Testis (tissue), 3 donors: Measurements from ENCODE around the gene ARID1B. TPM values are rescaled to one million over a fixed set of nuclear protein-coding genes. Genes with fewer than 3 reads are reported as not detected.

Experiments
- DNase-seq: peaks from one replicate; pipeline ENCODE4 v3.0.0-alpha.2; 2019
- H3K27ac ChIP-seq, 2 donors: fragments of 200-600 bp; sonication (generic); one replicate each; pipeline ENCODE4 v1.5.1; 2019
- H3K27me3 ChIP-seq: fragments of 200-600 bp; sonication (generic); one replicate; pipeline ENCODE4 v1.5.1; 2019
- H3K36me3 ChIP-seq: fragments of 200-600 bp; sonication (generic); one replicate; pipeline ENCODE4 v1.5.1; 2017; ENCODE audit warnings: low read depth; ENCODE audit errors: missing control alignments
- H3K4me1 ChIP-seq: fragments of 200-600 bp; sonication (generic); one replicate; pipeline ENCODE4 v1.5.1; 2019
- H3K4me3 ChIP-seq, 2 donors: fragments of 200-600 bp; sonication (generic); one replicate each; pipeline ENCODE4 v1.5.1; 2017 to 2019
- H3K9me3 ChIP-seq: fragments of 200-600 bp; sonication (generic); one replicate; pipeline ENCODE4 v1.5.1; 2017
- POLR2A ChIP-seq: fragments of 450-650 bp; IDR thresholded peaks from one replicate; pipeline ENCODE4 v1.6.1; 2017; ENCODE audit warnings: antibody characterized with exemption, mild to moderate bottlenecking, moderate library complexity
- WGBS, 2 donors: methylation state at CpG; one replicate each; pipeline ENCODE4 v1.1.5; 2018; 5-methylcytosine and 5-hydroxymethylcytosine counted together
- intact Hi-C: fragments of 100-400 bp; cut with DNase I; formaldehyde crosslinking; loops from one replicate; pipeline ENCODE4 v1.15.1; 2023; ENCODE audit warnings: low total_unique reads
- polyA plus RNA-seq: library from polyadenylated mRNA; stranded (reverse); fragments of 350-450 nt; fragmentation: Illumina TruSeq; extraction: RNeasy Lipid Tissue Mini Kit (QIAGEN cat#74804); gene quantifications from one replicate; pipeline ENCODE4 v1.2.3, GENCODE V29; 2014; ENCODE audit warnings: low read depth, low replicate concordance; ENCODE audit not compliant: insufficient read depth
- total RNA-seq, 2 donors: library from RNA; depleted of rRNA; stranded (reverse); fragments of >200 nt; gene quantifications; one replicate each; pipeline ENCODE4 v1.2.3, GENCODE V29; 2016
- TF ChIP-seq, protein P1 (sequence below), 3 experiments: fragments of 450-650 bp in 2 of 3; fragments of 200-600 bp in 1 of 3; sonication (generic) in 1 of 3; IDR thresholded peaks; one replicate each; pipeline ENCODE4 v1.5.1; 2016 to 2019; ENCODE audit warnings: antibody characterized with exemption in 3 of 3, mild to moderate bottlenecking in 2 of 3, moderate library complexity in 1 of 3

The ARID1B gene
- total and polyA plus RNA-seq, 3 donors from 2014 or later, result 26.2 to 126 (median 103) TPM

DNA sequence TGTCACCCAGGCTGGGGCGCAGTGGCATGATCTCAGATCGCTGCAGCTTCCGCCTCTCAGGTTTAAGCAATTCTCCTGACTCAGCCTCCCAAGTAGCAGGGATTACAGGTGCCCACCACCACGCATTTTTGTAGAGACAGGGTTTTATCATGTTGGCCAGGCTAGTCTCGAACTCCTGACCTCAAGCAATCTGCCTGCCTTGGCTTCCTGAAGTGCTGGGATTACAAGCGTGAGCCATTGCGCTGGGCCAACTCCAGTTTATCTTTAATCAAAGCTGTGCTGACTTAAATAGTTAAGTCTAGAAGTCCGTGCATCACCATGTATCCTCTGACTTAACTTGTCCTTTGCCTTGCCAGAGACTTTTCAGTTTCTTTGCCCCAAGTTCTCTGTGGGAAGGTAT, 321.8 kb downstream of the ARID1B start:
- Histone ChIP-seq H3K36me3 (no peaks in the 10 kb centered on the region), H3K27me3 (no peaks in the 10 kb centered on the region), H3K27ac (no peak overlapping the region), H3K4me1 (peaks cover 6% of the 10 kb centered on the region), H3K4me3 (no peak overlapping the region), H3K9me3 (no peaks in the 10 kb centered on the region)
- intact Hi-C loops, result no loop called here
- WGBS, 2 donors, result 84 to 90% methylated on average over 8 of the region's 8 CpGs
- TF ChIP-seq, protein P1, sequence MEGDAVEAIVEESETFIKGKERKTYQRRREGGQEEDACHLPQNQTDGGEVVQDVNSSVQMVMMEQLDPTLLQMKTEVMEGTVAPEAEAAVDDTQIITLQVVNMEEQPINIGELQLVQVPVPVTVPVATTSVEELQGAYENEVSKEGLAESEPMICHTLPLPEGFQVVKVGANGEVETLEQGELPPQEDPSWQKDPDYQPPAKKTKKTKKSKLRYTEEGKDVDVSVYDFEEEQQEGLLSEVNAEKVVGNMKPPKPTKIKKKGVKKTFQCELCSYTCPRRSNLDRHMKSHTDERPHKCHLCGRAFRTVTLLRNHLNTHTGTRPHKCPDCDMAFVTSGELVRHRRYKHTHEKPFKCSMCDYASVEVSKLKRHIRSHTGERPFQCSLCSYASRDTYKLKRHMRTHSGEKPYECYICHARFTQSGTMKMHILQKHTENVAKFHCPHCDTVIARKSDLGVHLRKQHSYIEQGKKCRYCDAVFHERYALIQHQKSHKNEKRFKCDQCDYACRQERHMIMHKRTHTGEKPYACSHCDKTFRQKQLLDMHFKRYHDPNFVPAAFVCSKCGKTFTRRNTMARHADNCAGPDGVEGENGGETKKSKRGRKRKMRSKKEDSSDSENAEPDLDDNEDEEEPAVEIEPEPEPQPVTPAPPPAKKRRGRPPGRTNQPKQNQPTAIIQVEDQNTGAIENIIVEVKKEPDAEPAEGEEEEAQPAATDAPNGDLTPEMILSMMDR (IDR thresholded peaks at IDR 0.05), result no peak
- TF ChIP-seq POLR2A, result no peak
- no peak for DNase-seq

DNA sequence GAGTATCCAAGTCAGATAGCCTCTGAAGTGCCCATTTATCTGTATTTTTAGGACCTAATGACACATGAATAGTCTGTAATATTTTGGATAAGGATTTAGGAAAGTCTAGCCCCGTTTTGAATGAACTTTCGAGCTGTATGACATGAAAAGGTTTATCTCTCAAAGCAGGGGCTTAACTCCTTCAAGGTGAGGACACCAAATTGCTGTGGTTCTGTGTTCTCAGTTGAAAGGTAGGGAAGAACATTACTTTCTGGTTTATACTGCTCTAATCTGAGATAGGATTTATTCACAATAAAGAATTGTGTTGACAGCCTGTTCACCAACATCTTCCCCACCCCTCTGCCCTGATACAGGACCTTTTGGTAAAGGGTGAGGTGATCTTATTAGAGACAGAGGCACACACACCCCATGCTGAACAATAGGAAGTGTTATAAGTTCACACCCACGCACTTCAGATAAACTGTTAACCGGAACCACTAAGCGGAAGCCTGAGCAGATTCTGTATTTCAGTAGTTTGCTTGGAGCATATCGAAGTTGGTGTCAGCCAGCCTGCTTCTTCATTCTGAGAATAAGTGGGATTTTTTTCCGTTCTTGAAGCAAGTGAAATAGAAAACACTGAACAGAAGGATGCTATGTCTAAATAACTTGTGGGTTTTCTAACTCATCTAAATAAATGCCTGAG, 322.9 kb downstream of the ARID1B start:
- DNase-seq, result no peak
- H3K4me1 ChIP-seq, result peaks cover 6% of the 10 kb centered on the region

DNA sequence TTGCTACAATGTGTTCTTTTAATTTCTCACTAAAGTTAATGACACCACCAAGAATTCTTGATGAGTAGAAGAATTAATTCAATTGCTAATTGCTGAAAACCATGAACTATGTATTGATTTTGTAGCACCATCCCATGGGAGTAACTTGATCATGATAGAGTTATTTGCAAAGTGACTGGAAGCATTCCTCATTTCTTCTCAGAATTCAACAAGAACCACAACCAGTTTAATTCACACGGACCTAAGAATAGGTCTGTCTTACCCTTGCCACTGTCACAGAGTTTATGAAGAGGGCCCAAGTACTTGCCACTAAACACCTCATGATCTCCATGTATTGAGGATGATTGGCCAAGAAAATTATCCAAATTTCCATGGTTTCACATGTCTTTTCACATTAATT, 324.0 kb downstream of the ARID1B start:
- DNase-seq, result no peak
- Histone ChIP-seq H3K9me3 (no peaks in the 10 kb centered on the region), H3K4me1 (peaks cover 6% of the 10 kb centered on the region), H3K36me3 (no peaks in the 10 kb centered on the region), H3K27ac (no peak overlapping the region), H3K27me3 (no peaks in the 10 kb centered on the region), H3K4me3 (no peak overlapping the region)
- TF ChIP-seq POLR2A, result no peak
- TF ChIP-seq, protein P1 (IDR thresholded peaks at IDR 0.05), result no peak
- 69 to 93% methylated on average over 1 of the region's 1 CpG for WGBS, 2 donors
- intact Hi-C loops, result no loop called here

More for the DNA sequence above, 322.9 kb downstream of the ARID1B start:
- intact Hi-C loops, result no loop called here
- no peak for TF ChIP-seq POLR2A
- TF ChIP-seq, protein P1 (IDR thresholded peaks at IDR 0.05), result no peak
- 52 to 67% methylated on average over 7 of the region's 7 CpGs for WGBS, 2 donors
- no peaks in the 10 kb centered on the region for H3K9me3 ChIP-seq
- no peak overlapping the region for H3K27ac ChIP-seq
- no peaks in the 10 kb centered on the region for H3K27me3 ChIP-seq
- no peaks in the 10 kb centered on the region for H3K36me3 ChIP-seq
- H3K4me3 ChIP-seq, result no peak overlapping the region

DNA sequence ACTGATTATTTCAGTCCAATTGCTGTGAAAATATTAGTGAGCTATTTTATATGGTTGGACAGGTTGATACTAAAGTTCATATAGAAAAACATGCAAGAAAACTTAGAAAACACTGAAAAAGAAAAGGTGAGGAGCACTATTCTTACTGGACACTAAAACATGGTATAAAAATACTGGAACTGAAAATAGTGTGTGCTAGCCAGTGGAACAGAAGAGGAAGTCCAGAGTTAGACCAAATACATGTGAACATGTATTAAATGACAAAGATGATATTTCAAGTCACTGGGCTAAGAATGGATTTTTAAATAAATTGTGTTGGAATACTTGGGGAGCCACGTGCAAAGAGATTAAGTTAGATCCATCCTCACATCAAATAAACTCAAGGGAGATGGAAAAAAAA, 327.6 kb downstream of the ARID1B start:
- WGBS, 2 donors, result 65 to 87% methylated on average over 1 of the region's 1 CpG
- Histone ChIP-seq H3K4me3 (no peak overlapping the region), H3K4me1 (peaks cover 6% of the 10 kb centered on the region), H3K27me3 (no peaks in the 10 kb centered on the region), H3K36me3 (no peaks in the 10 kb centered on the region), H3K27ac (no peak overlapping the region), H3K9me3 (no peaks in the 10 kb centered on the region)
- TF ChIP-seq, protein P1 (IDR thresholded peaks at IDR 0.05), result no peak
- no peak for TF ChIP-seq POLR2A
- intact Hi-C loops, result no loop called here
- DNase-seq, result no peak

DNA sequence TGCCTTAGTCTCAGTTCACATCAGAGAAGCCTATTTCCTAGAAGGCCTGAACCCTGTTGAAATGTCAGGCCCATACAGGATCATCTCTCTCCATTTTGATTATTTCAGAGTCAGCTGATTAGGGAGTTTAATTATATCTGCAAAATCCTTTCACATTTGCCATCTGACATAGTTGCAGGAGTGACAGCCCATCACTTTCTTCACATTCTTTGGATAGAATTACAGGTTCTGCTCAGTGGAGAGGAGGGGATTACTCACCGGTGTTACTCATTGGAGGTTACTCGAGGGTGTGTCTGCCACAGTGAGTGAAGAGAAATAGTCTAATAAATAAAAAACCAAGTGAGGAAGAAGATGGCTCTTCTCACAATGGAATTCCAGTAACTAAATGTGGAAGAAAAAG, 329.3 kb downstream of the ARID1B start:
- no peaks in the 10 kb centered on the region for H3K36me3 ChIP-seq
- H3K27me3 ChIP-seq, result no peaks in the 10 kb centered on the region
- H3K9me3 ChIP-seq, result no peaks in the 10 kb centered on the region
- 86 to 96% methylated on average over 2 of the region's 2 CpGs for WGBS, 2 donors
- H3K27ac ChIP-seq, result no peak overlapping the region
- no peak for DNase-seq
- no peaks in the 10 kb centered on the region for H3K4me1 ChIP-seq
- intact Hi-C loops, result no loop called here
- no peak overlapping the region for H3K4me3 ChIP-seq
- no peak for TF ChIP-seq POLR2A
- TF ChIP-seq, protein P1 (IDR thresholded peaks at IDR 0.05), result no peak
